Activated T-helper 1 cell treated with anti-CD3 and anti-CD28 coated beads, Interleukin-12 subunit alpha, Interleukin-12 subunit beta, Interleukin-2, Interleukin-4 antibody, amounts not matched to agents 30 ng/mL and 10 ng/mL and 1 ng/mL, durations not matched to agents 14 hours and 24 hours and 36 hours (primary cell): ENCODE measurements around the gene HECTD2. TPM values are rescaled to one million over a fixed set of nuclear protein-coding genes. Genes with fewer than 3 reads are reported as not detected.
"Not testable (repeated sequence)": the region's sequence is repeated elsewhere in the genome, so short reads cannot be mapped to it uniquely, and the experiment has no call there.

Source experiments
- DNase-seq: peaks from one replicate; pipeline ENCODE4 v3.0.0; 2021; ENCODE audit warnings: low spot score
- H3K27ac Mint-ChIP-seq: one replicate; pipeline ENCODE4 v1.8.0; 2021; ENCODE audit warnings: mild to moderate bottlenecking, mixed read lengths
- H3K27me3 Mint-ChIP-seq: one replicate; pipeline ENCODE4 v1.8.0; 2022; ENCODE audit warnings: mild to moderate bottlenecking, moderate library complexity, mixed read lengths; ENCODE audit not compliant: insufficient read depth
- H3K36me3 Mint-ChIP-seq: one replicate; pipeline ENCODE4 v1.8.0; 2021; ENCODE audit warnings: low read depth, mixed read lengths
- H3K4me1 Mint-ChIP-seq: one replicate; pipeline ENCODE4 v1.8.0; 2021; ENCODE audit warnings: low read depth, mixed read lengths
- H3K4me3 Mint-ChIP-seq: one replicate; pipeline ENCODE4 v1.8.0; 2021; ENCODE audit warnings: mild to moderate bottlenecking, moderate library complexity, mixed read lengths
- H3K9me3 Mint-ChIP-seq: one replicate; pipeline ENCODE4 v1.8.0; 2021; ENCODE audit warnings: mixed read lengths
- intact Hi-C: fragments of 100-400 bp; cut with micrococcal nuclease; formaldehyde crosslinking; loops from one replicate; pipeline ENCODE4 v1.15.1; 2024
- total RNA-seq: library from RNA; stranded (reverse); gene quantifications from 2 replicates; pipeline ENCODE4 v1.2.3, GENCODE V29; 2022

Gene HECTD2
- total RNA-seq, 1 donor from 2014 or later = 6.4 TPM

GRCh38 chr10:91511549-91512330 lies 101.6 kb downstream of the HECTD2 start:
- no peaks in the 10 kb centered on the region for H3K4me1 Mint-ChIP-seq
- H3K36me3 Mint-ChIP-seq = no peaks in the 10 kb centered on the region
- intact Hi-C loops = no loop called here
- DNase-seq = no peak
- H3K27me3 Mint-ChIP-seq = no peaks in the 10 kb centered on the region
- H3K27ac Mint-ChIP-seq = no peak overlapping the region
- no peaks in the 10 kb centered on the region for H3K9me3 Mint-ChIP-seq
- H3K4me3 Mint-ChIP-seq = no peak overlapping the region

DNA sequence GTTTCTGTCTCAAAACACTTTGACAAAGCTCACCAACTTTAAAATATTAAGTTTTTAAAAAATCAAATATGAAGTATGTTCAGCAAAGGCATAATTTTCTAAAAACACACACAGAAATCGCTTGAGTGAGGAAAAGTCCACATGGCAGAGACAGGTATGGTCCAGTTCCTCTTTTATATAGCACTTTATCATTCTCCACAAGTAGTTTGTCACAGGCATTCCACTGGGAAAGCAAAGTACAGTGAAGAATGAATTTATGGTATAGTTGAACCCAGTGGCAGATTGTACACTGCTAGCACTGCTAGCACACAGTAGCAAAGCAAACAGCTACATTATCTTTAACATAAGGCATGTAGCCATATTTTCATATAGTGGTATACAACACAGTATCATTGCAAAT lies 102.3 kb downstream of the HECTD2 start:
- intact Hi-C loops = no loop called here
- H3K27me3 Mint-ChIP-seq = no peaks in the 10 kb centered on the region
- no peak overlapping the region for H3K27ac Mint-ChIP-seq
- H3K9me3 Mint-ChIP-seq = peaks cover under 1% of the 10 kb centered on the region
- no peaks in the 10 kb centered on the region for H3K4me1 Mint-ChIP-seq
- no peak for DNase-seq
- no peaks in the 10 kb centered on the region for H3K36me3 Mint-ChIP-seq
- no peak overlapping the region for H3K4me3 Mint-ChIP-seq

GRCh38 chr10:91513598-91514424 lies 103.7 kb downstream of the HECTD2 start:
- H3K27me3 Mint-ChIP-seq = no peaks in the 10 kb centered on the region
- H3K4me1 Mint-ChIP-seq = no peaks in the 10 kb centered on the region
- H3K9me3 Mint-ChIP-seq = peaks cover 5% of the 10 kb centered on the region
- no peaks in the 10 kb centered on the region for H3K36me3 Mint-ChIP-seq
- no peak overlapping the region for H3K4me3 Mint-ChIP-seq
- DNase-seq = no peak
- intact Hi-C loops = no loop called here
- H3K27ac Mint-ChIP-seq = no peak overlapping the region

DNA sequence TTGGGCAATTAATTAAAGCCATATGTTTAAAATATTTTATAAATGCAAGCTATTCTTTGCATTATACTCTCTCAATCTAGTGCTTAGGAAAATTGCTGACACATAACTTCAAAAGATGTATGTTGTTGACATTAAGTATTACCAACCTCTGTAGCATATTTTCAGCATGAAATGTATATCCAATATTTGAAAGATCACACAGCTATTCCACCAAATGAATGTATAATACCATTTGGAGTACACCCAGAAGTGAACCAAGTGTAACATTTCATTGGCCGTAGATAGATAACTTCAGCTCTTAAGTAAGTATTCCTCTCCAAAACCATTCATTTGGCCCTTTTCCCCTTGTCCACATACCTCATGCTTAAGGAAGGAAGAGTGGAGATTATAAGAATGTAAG lies 104.6 kb downstream of the HECTD2 start:
- no peaks in the 10 kb centered on the region for H3K36me3 Mint-ChIP-seq
- no peaks in the 10 kb centered on the region for H3K27me3 Mint-ChIP-seq
- H3K4me3 Mint-ChIP-seq = no peak overlapping the region
- H3K4me1 Mint-ChIP-seq = no peaks in the 10 kb centered on the region
- intact Hi-C loops = no loop called here
- no peak for DNase-seq
- no peak overlapping the region for H3K27ac Mint-ChIP-seq
- peaks cover 5% of the 10 kb centered on the region for H3K9me3 Mint-ChIP-seq

- no peaks in the 10 kb centered on the region for H3K27me3 Mint-ChIP-seq
- DNase-seq = no peak
- intact Hi-C loops = no loop called here
- peaks cover 5% of the 10 kb centered on the region for H3K9me3 Mint-ChIP-seq
- H3K4me3 Mint-ChIP-seq = no peak overlapping the region
- H3K4me1 Mint-ChIP-seq = no peaks in the 10 kb centered on the region
- H3K27ac Mint-ChIP-seq = no peak overlapping the region
- no peaks in the 10 kb centered on the region for H3K36me3 Mint-ChIP-seq
Measured at GRCh38 chr10:91517394-91517793, 107.2 kb downstream of the HECTD2 start.

DNA sequence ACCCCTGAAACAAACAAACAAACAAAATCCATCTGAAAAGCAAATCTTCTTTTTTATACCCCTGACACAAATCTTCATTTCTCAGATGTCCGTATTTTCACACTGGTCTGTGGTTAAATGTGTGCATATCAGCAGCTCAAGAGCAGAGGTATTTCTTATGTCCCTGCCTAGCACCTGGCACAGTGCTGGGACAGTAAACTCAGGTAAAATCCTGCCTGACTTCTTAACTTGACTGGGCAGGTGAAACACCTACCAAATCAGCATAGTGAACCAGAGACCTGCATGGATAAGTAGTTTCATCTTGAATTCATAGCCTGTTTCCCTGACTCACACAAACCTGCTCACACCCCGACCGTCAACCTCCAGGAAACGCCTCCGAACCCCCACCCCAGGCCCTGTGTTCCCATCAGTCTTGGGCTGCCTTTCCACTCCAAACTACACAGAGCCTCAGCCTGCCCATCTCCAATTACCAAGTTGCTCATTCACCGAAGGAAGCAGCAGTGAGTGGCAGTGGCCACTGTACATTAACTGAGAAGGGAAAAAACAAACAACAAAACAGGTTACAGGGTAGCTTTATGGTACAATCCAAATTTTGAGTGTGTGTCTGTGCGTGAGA lies 109.9 kb downstream of the HECTD2 start:
- no peaks in the 10 kb centered on the region for H3K4me1 Mint-ChIP-seq
- intact Hi-C loops = no loop called here
- DNase-seq = no peak
- H3K27ac Mint-ChIP-seq = no peak overlapping the region
- H3K4me3 Mint-ChIP-seq = no peak overlapping the region
- H3K27me3 Mint-ChIP-seq = peaks cover 2% of the 10 kb centered on the region
- H3K9me3 Mint-ChIP-seq = peaks cover 5% of the 10 kb centered on the region
- H3K36me3 Mint-ChIP-seq = no peaks in the 10 kb centered on the region

DNA sequence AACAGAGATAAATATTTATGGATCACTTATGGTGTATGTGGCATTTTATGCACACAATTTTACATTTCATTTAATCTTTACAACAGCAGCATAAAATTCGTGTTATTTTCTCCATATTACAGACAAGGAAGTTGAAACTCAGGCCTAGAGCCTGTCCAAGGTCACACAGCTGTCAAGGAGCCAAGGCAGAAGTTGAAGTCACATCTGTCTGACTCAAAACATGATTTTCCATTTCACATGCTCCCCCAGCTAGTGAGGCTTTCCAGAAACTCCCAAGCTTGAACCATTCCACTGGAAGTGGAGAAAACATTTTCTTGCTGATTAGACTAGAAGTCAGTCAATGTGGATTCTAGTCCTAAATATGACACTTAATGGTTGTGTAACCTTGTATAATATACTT lies 110.5 kb downstream of the HECTD2 start:
- H3K36me3 Mint-ChIP-seq = no peaks in the 10 kb centered on the region
- intact Hi-C loops = no loop called here

GRCh38 chr10:91521439-91521838 lies 111.3 kb downstream of the HECTD2 start:
- H3K4me1 Mint-ChIP-seq = no peaks in the 10 kb centered on the region
- H3K27ac Mint-ChIP-seq = no peak overlapping the region
- intact Hi-C loops = no loop called here
- peaks cover 2% of the 10 kb centered on the region for H3K27me3 Mint-ChIP-seq
- H3K36me3 Mint-ChIP-seq = no peaks in the 10 kb centered on the region
- peaks cover 5% of the 10 kb centered on the region for H3K9me3 Mint-ChIP-seq
- no peak overlapping the region for H3K4me3 Mint-ChIP-seq
- no peak for DNase-seq

More for the DNA sequence above, 110.5 kb downstream of the HECTD2 start:
- peaks cover 5% of the 10 kb centered on the region for H3K9me3 Mint-ChIP-seq
- H3K4me3 Mint-ChIP-seq = no peak overlapping the region
- H3K27me3 Mint-ChIP-seq = peaks cover 2% of the 10 kb centered on the region
- H3K27ac Mint-ChIP-seq = no peak overlapping the region
- no peak for DNase-seq
- H3K4me1 Mint-ChIP-seq = no peaks in the 10 kb centered on the region

- Mint-ChIP-seq H3K27ac (no peak overlapping the region), H3K4me1 (no peaks in the 10 kb centered on the region), H3K27me3 (peaks cover 4% of the 10 kb centered on the region), H3K9me3 (no peaks in the 10 kb centered on the region), H3K4me3 (no peak overlapping the region), H3K36me3 (no peaks in the 10 kb centered on the region)
- intact Hi-C loops = no loop called here
- no peak for DNase-seq
Measured at GRCh38 chr10:91525896-91526712, 116.0 kb downstream of the HECTD2 start.

DNA sequence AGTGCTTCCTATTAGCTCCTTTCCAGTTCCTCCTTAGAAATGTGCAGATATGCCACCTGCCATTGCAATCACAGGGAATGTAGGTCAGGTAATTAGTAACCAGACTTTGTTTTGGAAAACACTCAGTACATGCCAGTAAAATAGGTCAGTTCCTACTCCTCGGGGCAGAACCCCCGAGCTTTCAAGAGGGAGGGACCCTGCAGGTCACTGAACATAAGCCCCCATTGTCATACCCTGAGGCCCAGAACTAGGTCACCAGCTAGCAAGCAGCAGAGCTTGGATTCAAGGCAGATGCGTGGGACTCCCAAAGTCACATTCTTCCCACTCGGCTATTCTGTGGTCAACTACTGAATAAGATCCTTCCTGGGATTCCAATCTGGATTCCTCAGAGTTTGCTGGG lies 117.9 kb downstream of the HECTD2 start:
- intact Hi-C loops = no loop called here
- Mint-ChIP-seq H3K4me1 (no peaks in the 10 kb centered on the region), H3K36me3 (no peaks in the 10 kb centered on the region), H3K4me3 (no peak overlapping the region), H3K9me3 (no peaks in the 10 kb centered on the region), H3K27me3 (peaks cover 4% of the 10 kb centered on the region), H3K27ac (no peak overlapping the region)
- no peak for DNase-seq

- Mint-ChIP-seq H3K4me1 (no peaks in the 10 kb centered on the region), H3K9me3 (no peaks in the 10 kb centered on the region), H3K36me3 (no peaks in the 10 kb centered on the region), H3K4me3 (no peak overlapping the region), H3K27ac (no peak overlapping the region), H3K27me3 (peaks cover 4% of the 10 kb centered on the region)
- no peak for DNase-seq
- intact Hi-C loops = no loop called here
Measured at GRCh38 chr10:91528768-91529167, 118.6 kb downstream of the HECTD2 start.

GRCh38 chr10:91534789-91535188 lies 124.6 kb downstream of the HECTD2 start:
- H3K4me3 Mint-ChIP-seq, intact Hi-C loops, H3K27me3 Mint-ChIP-seq, H3K36me3 Mint-ChIP-seq, H3K9me3 Mint-ChIP-seq, DNase-seq, H3K4me1 Mint-ChIP-seq, H3K27ac Mint-ChIP-seq: not testable (repeated sequence)
